AG04449 (cell line): ENCODE results near the gene NOS2.
"Not testable (repeated sequence)": the region's sequence is repeated elsewhere in the genome, so short reads cannot be mapped to it uniquely, and the experiment has no call there.

Experiments
- CTCF ChIA-PET: fragments of 350-600 bp; formaldehyde crosslinking; extraction: SDS; loops from one replicate; lab custom pipeline; 2021; ENCODE audit warnings: antibody characterized with exemption; lab: Yijun Ruan, JAX
- POLR2A ChIA-PET: fragments of 400-600, 350-600 bp; formaldehyde crosslinking; extraction: SDS; loops from one replicate; lab custom pipeline; 2020; ENCODE audit warnings: antibody characterized with exemption, inconsistent platforms; lab: Yijun Ruan, JAX
- DNase-seq: peaks from one replicate; pipeline ENCODE4 v3.0.0-alpha.2; 2010; ENCODE audit warnings: low read depth, low spot score
- H3K4me3 ChIP-seq: 2 replicates; pipeline ENCODE4 v1.5.1; 2011; ENCODE audit warnings: low read depth, mild to moderate bottlenecking, control low read depth, low read length
- CTCF ChIP-seq: IDR thresholded peaks from one replicate; pipeline ENCODE4 v1.5.1; 2011; ENCODE audit warnings: mild to moderate bottlenecking, moderate library complexity, low read length, control low read depth, inconsistent platforms; ENCODE audit not compliant: insufficient read depth; ENCODE audit errors: missing control alignments

Gene NOS2

GRCh38 chr17:27840688-27841087, 40.4 kb upstream of the NOS2 start:
- ChIA-PET CTCF (no interaction called here), POLR2A (no interaction called here)
- no peak for DNase-seq
- no peak overlapping the region for H3K4me3 ChIP-seq
- TF ChIP-seq CTCF: no peak

GRCh38 chr17:27840406-27840678, 40.0 kb upstream of the NOS2 start:
- DNase-seq, H3K4me3 ChIP-seq, POLR2A ChIA-PET, CTCF ChIA-PET: not testable (repeated sequence)

GRCh38 chr17:27839571-27840405, 39.5 kb upstream of the NOS2 start:
- POLR2A ChIA-PET, H3K4me3 ChIP-seq, DNase-seq, CTCF ChIA-PET: not testable (repeated sequence)

DNA sequence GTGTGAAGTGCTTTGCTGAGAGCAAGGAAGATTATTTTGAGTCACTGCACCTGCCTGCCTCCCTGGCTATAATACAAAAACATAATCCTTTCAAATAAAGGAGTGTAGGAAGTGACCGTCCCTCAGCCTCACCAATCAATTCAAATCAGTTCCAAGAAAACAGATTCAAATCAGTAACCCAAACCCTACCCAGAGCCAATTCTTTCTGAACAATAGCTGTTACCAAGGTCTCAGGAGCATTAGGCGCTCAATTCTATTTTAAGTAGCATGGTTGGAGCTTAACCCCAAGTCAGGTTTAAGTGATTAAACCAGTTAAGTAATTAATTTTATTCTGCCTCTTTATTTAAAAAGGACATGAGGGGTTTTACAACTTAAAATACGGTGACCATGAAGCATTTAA, 38.3 kb upstream of the NOS2 start:
- DNase-seq, H3K4me3 ChIP-seq, POLR2A ChIA-PET, CTCF ChIA-PET: not testable (repeated sequence)

GRCh38 chr17:27837769-27838168, 37.4 kb upstream of the NOS2 start:
- CTCF ChIA-PET, DNase-seq, POLR2A ChIA-PET: not testable (repeated sequence)

DNA sequence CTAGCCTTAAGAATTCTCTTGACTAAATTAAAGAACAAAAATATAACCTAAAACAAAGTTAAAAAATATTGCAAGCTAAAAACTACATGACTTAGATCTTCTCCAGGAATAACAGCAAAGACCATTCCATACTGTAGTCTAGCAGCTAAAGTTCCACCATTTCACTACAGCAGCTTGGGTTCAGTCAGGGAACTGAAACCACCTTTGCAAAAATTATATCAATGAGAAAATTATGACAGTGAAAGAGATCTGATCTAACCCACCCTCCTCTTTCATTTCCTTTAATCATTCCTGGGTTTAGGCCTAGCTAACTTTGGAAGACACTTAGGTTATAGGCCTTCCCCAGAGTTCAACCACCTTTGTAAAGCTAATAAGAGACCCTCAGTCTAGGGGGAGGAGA, 36.3 kb upstream of the NOS2 start:
- DNase-seq: no peak
- no peak for TF ChIP-seq CTCF
- CTCF ChIA-PET: no interaction called here
- POLR2A ChIA-PET: no interaction called here
- H3K4me3 ChIP-seq: no peak overlapping the region

More at GRCh38 chr17:27837769-27838168, 37.4 kb upstream of the NOS2 start:
- not testable (repeated sequence) for H3K4me3 ChIP-seq

GRCh38 chr17:27834571-27834970, 34.2 kb upstream of the NOS2 start:
- no peak for DNase-seq
- no peak overlapping the region for H3K4me3 ChIP-seq
- TF ChIP-seq CTCF: no peak
- CTCF ChIA-PET: interaction anchor here (2.1 kb wide), 1 partner anchor 29 kb away, joined by 6 read pairs; no protein-coding TSS in a partner anchor
- POLR2A ChIA-PET: no interaction called here

- ChIA-PET CTCF (interaction anchor here (1.1 to 2.1 kb wide), 3 partner anchors 26 to 61 kb away, joined by 3 to 6 read pairs (median 4); no protein-coding TSS in a partner anchor), POLR2A (no interaction called here)
- DNase-seq: no peak
- no peak overlapping the region for H3K4me3 ChIP-seq
- no peak for TF ChIP-seq CTCF
Measured at GRCh38 chr17:27832831-27833230, 32.5 kb upstream of the NOS2 start.

- H3K4me3 ChIP-seq, DNase-seq, POLR2A ChIA-PET, CTCF ChIA-PET: not testable (repeated sequence)
Measured at GRCh38 chr17:27829888-27830287, 29.6 kb upstream of the NOS2 start.

GRCh38 chr17:27829143-27829711, 28.9 kb upstream of the NOS2 start:
- DNase-seq, CTCF ChIA-PET, POLR2A ChIA-PET, H3K4me3 ChIP-seq: not testable (repeated sequence)
